Measurements from ENCODE around the gene SFXN3.
A peak's percentile ranks its signal among the peaks of the same experiment; 100 is the strongest.
"Not testable (repeated sequence)": the region's sequence is repeated elsewhere in the genome, so short reads cannot be mapped to it uniquely, and the experiment has no call there.

SFXN3 gene

DNA sequence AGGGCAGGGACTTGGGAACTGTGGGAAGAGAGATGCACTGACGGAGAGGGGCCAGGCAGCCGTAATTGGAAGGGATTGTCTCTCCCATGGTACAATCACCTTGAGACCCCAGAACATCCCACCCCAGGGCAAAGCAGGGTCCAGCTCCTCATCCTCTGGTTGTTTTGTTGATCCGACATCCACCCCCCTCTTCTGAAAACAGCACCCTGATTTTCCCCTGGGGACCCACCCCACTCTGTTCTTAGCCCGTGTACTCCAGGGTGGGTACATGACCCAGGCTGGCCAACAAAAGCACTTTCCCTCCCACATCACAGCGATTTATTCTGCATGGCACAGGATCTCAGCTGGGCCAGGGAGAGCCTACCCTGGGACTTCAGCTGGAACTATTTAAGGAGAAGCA lies 14.2 kb upstream of the SFXN3 start:
- DNase-seq: no peak

DNA sequence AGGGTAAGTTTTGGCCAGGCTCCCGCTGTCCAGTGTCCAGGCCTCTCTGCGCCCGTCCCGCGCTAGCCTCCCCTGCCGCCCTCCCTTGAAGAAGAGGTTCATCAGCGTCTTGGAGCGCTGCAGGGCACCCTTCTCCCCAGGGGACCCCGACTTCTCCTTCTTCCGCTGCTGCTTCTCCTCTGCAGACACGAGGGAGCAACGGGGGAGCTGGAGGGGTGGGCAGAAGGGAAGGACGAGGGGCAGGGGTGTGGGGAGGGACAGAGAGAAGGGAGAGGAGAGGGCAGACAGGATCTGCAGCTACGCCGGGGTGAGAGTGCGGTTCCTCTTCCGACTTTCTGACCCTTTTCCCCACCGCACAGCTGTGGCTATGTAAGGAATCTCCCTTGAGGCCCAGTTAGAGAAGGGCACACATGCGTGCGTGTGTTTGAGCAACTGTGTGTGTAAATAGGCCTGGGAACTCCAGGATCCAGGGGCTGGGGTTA lies 12.9 kb upstream of the SFXN3 start:
- no peak for DNase-seq

DNA sequence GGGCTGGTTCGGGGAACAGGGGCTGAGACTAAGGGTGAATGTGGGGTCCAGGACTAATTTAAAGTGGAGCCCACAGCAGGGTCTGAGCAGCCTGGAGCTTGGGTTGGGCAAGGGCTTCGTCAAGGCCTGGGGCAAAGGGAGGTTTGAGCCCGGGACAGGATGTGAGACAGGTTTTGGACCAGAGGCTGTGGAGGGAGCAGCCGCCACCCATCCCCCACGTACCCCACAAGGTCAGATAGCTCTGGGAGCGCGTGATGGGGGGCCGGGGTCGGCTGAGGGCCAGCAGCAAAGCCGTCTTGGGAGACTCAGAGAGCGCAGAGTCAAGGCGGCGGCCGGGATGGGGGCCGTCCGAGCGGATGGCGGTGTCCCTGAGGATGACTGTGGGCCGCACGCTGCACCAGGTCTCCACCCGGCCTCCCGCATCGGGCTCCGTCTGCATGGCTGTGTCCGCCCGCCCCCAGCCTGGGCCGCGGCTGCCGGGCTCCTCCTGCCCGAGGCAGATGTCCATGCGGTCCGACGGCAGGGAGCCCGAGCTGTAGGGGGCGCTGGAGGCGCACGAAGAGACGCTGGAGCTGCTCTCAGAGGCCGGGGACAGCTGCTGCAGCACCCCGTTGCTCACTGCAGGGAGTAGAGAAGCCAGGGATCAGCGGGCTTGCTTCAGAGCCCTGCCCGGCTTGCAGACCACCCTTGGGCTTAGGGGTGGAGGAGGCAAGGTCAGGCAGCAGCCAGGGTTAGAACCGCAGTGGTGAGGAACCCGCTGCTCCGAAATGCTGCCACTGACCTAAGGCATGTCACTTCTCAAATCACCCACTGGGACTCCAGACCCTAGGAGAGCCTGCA lies 12.2 kb upstream of the SFXN3 start:
- DNase-seq: peak; percentile 60

DNA sequence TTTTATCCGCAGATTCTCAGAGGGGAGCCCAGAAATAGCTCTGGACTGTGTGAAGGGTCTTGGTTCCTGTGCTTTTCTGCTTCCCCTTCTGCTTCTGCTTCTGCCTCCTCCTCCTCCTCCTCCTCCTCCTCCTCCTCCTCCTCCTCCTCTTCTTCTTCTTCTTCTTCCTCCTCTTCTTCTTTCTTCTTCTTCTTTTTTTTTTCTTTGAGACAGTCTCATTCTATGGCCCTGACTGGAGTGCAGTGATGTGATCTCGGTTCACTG lies 11.7 kb upstream of the SFXN3 start:
- no peak for DNase-seq

DNA sequence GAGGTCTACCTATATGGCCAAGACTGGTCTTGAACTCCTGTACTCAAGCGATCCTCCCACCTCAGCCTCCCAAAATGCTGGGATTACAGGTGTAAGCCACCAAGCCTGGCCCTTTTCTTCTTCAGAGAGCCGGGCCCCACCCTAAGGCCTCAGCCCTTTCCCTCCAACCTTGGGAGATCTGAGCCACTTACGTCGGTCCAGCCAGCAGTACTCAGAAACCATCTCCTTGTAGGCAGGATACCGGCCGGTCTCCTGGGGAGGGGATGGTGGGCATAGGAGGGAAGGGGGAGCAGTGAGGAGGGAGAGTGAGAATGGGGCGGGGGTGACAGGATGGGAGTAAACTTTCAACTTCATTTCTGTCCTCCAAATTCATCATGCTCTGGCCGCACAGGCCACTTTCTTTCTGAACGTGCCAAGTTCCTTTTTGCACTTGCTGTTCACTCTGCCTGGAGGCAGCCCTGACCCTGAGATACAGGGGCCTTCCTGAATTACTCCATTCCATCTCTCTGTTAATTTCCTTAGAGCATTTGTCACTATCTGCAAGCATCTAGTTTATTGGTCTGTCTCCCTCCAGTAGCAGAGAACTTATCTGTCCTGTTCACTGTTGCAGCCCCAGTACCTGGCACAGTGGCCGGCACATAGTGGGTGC lies 10.5 kb upstream of the SFXN3 start:
- DNase-seq: no peak

DNA sequence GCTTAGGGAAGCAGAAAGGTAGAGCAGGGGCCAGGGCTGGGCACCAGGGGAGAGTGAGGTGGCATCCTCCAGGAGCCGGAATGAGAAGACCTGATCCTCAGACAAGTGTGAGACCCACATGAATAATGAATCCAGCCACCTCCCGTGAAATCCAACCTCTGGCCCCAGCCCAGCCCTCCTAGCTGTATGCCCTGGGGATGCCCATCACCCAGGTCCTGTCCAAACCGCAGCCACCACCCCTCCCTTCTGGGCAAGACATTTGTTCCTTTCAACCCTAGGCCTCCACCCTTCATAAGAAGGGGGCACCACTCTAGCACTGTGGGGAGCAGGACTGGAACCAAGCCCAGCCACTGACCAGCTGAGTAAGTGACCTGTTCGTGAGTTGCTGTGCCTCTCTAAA lies 9.8 kb upstream of the SFXN3 start:
- DNase-seq: no peak

DNA sequence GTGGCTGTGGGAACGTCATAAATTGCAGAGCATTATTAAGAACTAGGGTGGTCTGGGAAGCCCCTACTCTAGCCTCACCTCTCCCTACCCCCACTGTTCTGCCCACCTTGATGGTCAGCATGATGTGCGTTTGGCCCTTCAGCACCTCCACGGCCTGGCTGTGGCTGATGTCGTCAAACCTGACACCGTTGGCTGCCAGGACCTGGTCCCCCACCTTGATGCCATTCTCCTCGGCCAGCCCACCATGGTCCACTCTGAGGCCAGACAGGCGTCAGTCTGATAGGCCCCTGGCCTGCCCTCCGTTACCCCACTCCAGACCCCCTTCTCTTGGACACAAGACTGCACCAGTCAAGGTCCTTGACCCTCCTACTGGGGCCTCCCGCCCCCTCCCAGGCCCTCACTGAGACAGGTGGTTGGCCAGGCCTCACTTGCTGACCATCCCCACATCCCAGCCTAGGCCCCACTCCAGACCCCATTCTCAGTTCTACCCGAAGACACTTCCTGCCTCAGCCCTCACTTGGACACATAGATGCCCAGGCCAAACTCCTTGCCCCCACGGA lies 9.3 kb upstream of the SFXN3 start:
- no peak for DNase-seq

DNA sequence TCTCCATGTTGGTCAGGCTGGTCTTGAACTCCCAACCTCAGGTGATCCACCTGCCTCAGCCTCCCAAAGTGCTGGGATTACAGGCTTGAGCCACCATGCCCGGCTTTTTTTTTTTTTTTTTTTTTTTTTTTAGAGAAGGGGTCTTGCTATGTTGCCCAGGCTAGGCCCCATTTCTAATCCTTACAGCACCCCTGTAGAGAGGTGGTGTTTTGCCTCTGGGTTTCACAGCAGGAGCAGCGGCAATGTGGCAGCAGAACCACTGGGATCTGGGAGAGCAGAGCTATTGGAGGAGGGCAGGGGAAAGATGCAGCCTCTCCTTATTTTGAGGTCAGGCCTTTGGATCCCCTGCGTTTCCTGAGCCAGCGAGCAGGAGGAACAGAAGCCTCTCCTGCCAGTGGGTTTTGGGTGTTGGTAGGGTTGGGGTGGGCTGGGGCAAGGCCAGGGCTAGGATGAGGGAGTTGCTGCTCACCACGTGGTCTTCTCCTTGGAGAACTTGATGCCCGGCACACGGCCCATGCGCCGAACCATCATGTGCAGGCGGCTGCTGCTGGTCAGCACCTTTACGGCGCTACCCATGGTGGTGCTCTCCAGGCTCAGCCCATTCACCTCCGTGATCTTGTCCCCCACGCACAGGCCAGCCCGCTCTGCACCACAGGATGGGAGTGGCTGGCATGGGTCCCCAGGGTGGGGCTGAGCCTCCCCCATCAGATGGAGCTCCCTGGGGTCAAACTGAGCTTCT lies 7.9 kb upstream of the SFXN3 start:
- no peak for DNase-seq

DNA sequence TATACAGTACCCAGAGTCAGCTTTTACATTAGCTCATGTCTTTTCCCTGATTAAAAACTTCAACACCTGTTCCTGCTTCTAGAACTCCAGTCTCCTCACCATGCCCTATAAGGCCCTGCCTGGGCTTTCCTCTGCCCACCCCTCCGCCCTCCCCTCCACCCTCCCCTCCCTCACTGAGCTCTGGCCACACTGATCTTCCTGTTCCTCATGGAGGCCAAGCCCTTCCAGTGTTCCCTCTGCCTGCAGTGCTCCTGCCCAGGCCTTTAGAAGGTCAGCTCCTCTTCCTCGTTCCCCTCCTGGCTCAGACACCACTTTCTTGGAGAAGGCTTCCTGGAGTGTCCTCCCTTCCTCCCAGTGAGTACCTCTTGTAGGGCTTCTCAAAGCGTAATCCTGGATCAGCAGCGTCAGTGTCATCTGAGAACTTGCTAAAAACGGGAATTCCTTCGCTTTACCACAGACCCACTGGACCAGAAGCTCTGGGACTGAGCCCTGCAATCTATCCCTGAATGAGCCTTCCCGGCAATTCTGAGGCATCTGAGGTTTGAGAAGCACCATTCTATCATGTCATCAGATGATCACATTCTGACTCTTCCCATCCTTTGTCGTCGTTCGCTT lies 3.8 kb upstream of the SFXN3 start:
- no peak for DNase-seq

DNA sequence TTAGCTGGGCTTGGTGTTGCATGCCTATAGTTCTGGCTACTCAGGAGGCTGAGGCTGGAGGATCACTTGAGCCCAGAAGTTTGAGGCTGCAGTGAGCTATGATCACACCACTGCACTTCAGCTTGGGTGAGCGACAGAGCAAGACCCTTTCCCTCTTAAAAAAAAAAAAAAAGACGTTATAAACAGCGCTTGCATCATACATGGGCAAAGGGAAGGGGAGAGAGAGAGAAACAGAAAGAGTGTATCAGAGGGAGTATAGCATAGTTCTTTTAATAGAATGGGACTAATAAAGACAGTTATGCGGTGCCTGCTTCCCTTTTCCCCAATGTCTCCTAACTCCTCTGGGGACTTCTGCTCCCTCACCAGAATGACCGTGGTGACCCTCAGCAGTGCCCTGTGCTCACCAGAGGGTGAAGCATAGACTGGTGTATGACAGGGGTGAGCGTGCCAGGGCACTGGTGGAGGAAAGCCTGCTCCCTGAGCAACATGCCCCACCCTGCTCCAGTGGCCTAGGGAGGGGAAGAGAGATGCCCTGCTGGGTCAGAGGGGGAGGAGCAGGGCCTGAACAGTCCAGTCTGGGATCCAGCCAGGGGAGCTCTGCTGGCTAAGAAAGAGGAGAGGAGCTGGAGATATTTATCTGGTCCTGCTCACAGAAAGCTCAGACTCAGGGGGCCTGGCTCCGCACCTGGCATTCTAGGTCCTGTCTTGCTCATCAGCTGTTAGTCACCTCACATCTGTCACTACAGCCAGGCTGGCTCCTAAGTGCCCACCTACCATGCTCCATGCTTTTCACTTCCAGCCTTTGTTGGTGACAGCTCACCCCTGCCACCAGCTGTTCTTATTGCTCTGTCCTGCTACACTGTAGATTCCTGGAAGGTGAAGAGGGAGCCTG lies 2.3 kb upstream of the SFXN3 start:
- no peak for DNase-seq

DNA sequence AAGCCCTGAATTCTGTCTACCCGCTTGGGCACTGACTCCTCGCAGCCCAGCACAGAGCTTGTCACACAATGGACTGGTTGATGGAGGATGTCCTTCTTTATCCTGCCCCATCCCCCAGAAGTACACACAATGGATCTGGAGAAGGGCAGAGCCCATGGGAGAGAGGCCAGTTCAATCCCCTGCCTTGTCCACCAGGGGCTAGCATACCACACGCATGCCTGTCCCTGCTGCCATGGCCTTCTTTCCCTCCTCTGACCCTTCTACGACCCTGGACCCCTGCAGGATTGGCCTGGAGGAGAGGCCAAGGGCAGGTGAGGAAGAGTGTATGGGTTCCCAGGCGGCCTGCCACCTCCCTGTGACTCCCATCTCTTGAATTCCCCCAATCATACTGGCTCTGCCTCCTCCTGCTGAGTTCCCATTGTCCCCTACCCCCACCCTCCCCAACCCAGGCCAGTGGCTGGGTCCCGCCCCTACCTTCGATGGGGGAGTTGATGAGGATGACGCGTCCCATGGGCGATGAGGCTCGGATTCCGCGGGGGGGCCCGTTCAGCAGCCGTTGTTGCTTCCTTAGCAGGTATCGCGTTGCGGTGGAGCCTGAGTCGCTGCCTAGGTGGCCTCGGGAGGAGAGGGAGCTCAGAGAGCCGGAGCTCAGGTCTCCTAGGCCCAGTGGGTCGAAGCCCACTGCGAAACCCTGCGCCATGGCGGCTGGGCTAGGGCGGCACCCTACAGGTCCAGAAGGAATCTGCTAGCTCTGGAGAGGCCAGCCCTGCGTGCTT lies 1.3 kb upstream of the SFXN3 start:
- no peak for DNase-seq

DNA sequence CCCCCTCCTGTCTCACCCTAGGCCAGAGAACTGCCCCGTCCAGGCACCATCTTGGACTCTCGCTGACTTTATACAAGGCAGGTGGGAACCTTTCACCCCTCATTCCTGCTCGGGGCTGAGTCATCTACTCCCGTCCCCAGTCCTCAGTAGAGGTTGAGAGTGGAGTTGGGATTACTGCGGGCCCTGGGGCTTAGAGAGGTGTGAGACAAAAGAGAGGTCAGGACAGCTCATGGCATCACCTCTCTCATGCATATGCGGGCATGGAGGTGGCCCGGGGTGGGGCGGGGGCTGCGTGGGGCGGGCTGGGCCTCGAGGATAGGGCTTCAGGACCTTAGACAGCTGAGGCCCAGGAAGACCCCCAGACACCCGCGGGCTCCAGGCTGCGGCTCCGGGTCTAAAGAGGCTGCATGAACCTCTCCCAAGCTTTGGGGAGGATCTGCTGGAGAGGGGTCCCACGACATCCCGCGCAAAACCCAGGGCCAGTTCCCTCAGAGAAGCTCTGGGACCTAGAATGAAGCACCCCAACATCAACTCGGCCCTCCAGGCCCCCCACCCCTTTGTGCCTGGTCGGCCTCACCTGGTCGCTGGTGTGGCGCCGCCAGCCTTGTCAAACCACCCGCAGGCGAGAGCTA lies 422 bp upstream of the SFXN3 start:
- DNase-seq: no peak

DNA sequence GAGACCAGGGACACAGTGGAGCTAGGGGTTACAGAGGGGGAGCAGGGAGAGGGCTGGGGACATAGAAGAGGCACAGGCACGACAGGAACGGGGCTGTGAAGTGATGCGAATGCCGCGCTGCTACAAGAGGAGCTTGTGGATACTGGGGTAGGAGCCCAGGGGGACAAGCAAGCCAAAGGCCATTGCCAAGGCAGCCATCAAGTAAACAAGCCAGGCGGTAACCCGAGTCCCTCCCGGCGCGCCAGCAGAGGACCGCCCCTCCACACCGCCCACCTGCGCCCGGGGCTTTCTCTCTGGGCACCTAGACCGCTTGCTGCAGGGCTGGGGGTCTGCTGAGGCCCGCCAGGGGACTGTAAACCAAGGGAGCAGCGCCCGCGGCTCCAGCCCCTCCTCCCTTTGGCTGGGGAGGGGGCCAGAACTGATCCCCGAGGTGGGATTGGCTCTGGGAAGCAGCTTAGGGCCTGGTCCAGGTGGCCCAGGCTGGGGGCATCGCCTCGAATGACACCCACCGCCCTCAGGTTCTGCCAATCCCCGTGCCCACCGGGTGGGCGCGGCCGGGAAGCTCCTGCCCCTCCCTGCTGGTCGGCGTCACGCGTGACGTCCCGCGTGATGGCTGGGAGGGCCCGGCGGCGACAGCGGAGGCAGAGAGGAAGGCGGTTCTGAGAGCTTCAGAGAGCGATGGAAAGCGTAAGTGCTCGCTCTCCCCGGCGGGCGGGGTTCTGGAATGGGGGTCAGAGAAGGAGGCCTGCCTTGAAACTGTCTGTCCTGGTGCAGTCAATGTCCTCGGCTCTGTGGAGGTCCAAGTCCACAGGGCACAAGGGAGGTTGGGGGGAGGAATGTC lies 982 bp downstream of the SFXN3 start:
- peak; percentile 53 for DNase-seq

DNA sequence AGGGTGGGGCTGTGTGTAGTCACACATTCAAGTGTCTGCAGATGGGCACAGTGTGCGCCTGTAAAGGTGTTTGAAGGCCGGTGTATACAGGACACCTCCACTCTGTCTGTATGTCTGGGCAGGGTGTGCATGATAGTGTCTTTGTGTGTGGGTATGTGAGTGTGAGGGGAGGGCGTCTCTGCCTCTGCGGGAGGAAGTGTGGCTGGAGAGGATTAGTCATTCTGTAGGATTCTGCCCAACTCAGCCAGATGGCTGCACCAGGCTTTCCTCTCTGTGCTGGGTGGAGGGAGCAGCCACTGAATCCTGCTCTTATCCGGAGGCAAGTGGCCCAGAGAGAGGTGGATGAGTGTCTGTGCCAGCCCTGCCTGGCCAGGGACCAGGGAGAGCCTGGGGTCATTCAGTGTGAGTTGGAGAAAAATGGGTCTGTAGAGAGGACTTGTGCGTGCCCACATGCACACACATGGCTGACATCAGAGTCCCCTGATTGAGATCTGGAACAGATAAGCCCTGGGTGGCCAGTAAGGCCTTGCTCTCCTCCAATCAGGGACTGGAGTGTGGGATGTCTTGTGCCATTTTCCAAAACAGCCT lies 1.7 kb downstream of the SFXN3 start:
- peak; percentile 53 for DNase-seq

DNA sequence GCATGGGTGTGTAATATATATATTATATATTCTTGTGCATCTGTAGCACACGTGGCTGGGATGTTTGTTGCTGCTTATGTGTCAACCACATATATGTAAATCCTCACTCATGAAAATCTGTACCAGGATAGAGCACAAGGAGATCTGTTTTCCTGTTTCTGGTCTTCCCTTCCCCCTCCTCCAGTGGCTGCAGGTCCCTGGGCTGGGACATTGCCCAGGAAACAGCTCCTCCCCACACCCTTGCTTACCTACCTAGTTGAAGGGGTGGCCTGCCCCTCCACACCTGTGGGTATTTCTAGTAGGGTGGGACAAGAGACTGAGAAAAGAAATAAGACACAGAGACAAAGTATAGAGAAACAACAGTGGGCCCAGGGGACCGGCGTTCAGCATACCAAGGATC lies 2.2 kb downstream of the SFXN3 start:
- no peak for DNase-seq

DNA sequence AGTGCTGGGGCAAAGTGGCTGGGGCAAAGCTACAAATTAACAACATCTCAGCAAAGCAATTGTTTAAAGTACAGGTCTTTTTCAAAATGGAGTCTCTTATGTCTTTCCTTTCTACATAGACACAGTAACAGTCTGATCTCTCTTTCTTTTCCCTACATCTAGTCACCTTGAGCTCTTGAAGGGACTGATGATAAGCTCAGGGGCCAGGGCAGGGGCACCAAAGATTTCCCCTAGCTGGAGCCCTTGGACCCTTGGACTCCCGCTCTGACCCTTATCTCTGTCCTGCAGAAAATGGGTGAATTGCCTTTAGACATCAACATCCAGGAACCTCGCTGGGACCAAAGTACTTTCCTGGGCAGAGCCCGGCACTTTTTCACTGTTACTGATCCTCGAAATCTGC lies 3.4 kb downstream of the SFXN3 start:
- not testable (repeated sequence) for DNase-seq

DNA sequence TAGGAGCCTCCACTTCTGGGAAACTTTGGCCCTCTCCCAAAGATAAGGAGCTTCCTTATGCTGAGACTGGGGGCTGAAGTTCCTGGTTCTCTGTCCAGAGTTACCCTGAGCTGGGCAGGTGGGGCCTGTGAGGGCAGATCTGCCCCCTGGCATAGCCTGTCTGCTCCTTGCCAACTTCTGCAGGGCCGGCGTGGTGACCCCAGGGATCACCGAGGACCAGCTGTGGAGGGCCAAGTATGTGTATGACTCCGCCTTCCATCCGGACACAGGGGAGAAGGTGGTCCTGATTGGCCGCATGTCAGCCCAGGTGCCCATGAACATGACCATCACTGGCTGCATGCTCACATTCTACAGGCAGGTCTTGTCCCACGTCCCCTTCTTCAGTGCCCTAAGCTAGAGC lies 4.3 kb downstream of the SFXN3 start:
- DNase-seq: no peak

DNA sequence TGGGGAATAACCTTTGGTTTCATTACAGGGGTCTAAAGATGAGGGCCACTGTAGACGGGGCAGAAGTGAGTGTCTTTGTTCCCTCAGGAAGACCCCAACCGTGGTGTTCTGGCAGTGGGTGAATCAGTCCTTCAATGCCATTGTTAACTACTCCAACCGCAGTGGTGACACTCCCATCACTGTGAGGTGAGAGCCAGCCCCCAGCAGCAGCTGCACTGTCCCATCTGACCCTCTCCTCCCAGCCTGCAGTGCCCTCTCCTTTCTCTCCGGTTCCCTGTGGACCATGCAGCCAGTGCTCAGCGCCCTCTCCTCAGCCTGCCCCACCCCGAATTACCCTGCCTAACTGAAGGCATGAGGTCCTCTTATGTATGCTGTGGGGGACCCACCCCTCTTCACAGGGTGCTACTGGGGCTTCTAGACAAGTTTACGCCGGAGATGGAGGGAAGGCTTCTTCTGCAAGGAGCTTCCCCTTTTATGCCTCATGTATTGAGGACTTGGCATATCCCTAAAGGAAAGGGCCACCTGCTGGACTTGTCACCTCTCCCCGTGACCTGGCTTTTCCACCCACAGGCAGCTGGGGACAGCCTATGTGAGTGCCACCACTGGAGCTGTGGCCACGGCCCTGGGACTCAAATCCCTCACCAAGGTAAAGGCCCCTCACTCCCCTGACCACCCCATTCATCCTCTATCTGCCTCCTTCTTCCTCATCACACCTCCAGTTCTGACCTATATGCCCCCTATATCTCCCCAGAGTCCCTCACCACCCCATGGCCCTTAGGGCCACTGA lies 5.1 kb downstream of the SFXN3 start:
- no peak for DNase-seq

DNA sequence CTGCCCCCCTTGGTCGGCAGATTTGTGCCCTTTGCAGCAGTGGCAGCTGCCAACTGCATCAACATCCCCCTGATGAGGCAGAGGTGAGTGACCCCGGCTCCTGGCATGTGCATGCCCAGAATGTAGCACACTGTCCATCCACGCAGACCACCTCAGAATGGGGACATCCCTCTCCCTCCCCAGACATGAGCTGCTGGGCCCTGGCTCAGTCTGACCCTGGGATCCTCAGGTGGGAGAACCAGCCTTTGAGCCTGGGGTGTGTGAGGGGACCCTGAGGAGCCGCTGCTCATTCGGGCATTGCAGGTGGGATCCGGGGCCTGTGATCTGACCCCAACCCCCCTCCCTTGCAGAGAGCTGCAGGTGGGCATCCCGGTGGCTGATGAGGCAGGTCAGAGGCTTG lies 5.7 kb downstream of the SFXN3 start:
- no peak for DNase-seq

Measured in KG1 (cell line).